Trophoblast cell (in vitro differentiated cells and primary cell): ENCODE results near the gene JAGN1.

Experiments
- DNase-seq, 2 donors: peaks; one replicate each; pipeline ENCODE4 v3.0.0-alpha.2; 2016
- H2AFZ ChIP-seq: 2 replicates; pipeline ENCODE4 v1.6.1; 2013; ENCODE audit warnings: low read length, moderate library complexity, mild to moderate bottlenecking; ENCODE audit not compliant: insufficient read depth, poor library complexity
- H2AK5ac ChIP-seq: 2 replicates; pipeline ENCODE4 v1.6.1; 2013; ENCODE audit warnings: mild to moderate bottlenecking, low read length
- H2BK120ac ChIP-seq: 2 replicates; pipeline ENCODE4 v1.6.1; 2013; ENCODE audit warnings: low read length, mild to moderate bottlenecking, moderate library complexity; ENCODE audit not compliant: insufficient read depth, poor library complexity
- H2BK12ac ChIP-seq: 2 replicates; pipeline ENCODE4 v1.6.1; 2013; ENCODE audit warnings: mild to moderate bottlenecking, low read length, moderate library complexity
- H2BK5ac ChIP-seq: 2 replicates; pipeline ENCODE4 v1.6.1; 2013; ENCODE audit warnings: low read length, low read depth, moderate library complexity, mild to moderate bottlenecking; ENCODE audit not compliant: poor library complexity
- H3K14ac ChIP-seq: 2 replicates; pipeline ENCODE4 v1.6.1; 2013; ENCODE audit warnings: mild to moderate bottlenecking, low read length
- H3K18ac ChIP-seq: 2 replicates; pipeline ENCODE4 v1.6.1; 2013; ENCODE audit warnings: mild to moderate bottlenecking, low read length
- H3K23ac ChIP-seq: 2 replicates; pipeline ENCODE4 v1.6.1; 2013; ENCODE audit warnings: low read length
- H3K27ac ChIP-seq: 2 replicates; pipeline ENCODE4 v1.5.1; 2013; ENCODE audit warnings: low read depth, mild to moderate bottlenecking, inconsistent platforms, low read length, moderate library complexity
- H3K27me3 ChIP-seq: 2 replicates; pipeline ENCODE4 v1.6.1; 2013; ENCODE audit warnings: inconsistent platforms, mild to moderate bottlenecking, low read length, moderate library complexity; ENCODE audit not compliant: insufficient read depth
- H3K36me3 ChIP-seq, 2 experiments: 1 replicate in 1 of 2; 2 replicates in 1 of 2; pipeline ENCODE4 v1.6.1; 2013; ENCODE audit warnings: low read length in 2 of 2, mild to moderate bottlenecking in 2 of 2, moderate library complexity in 1 of 2; ENCODE audit not compliant: insufficient read depth in 2 of 2, control insufficient read depth in 1 of 2
- H3K4ac ChIP-seq: 2 replicates; pipeline ENCODE4 v1.6.1; 2013; ENCODE audit warnings: low read depth, mild to moderate bottlenecking, low read length, moderate library complexity
- H3K4me1 ChIP-seq, 2 experiments: 1 replicate in 1 of 2; 2 replicates in 1 of 2; pipeline ENCODE4 v1.6.1; 2013; ENCODE audit warnings: low read length in 2 of 2, mild to moderate bottlenecking in 2 of 2, moderate library complexity in 1 of 2; ENCODE audit not compliant: insufficient read depth in 2 of 2, control insufficient read depth in 1 of 2
- H3K4me2 ChIP-seq: 2 replicates; pipeline ENCODE4 v1.6.1; 2013; ENCODE audit warnings: inconsistent platforms, mild to moderate bottlenecking, low read length, moderate library complexity
- H3K4me3 ChIP-seq: 2 replicates; pipeline ENCODE4 v1.5.1; 2013; ENCODE audit warnings: mild to moderate bottlenecking, low read depth, low read length, inconsistent platforms
- H3K79me1 ChIP-seq: one replicate; pipeline ENCODE4 v1.6.1; 2013; ENCODE audit warnings: low read length
- H3K79me2 ChIP-seq: 2 replicates; pipeline ENCODE4 v1.6.1; 2013; ENCODE audit warnings: low read length, mild to moderate bottlenecking; ENCODE audit not compliant: control insufficient read depth, insufficient read depth, poor library complexity
- H3K9ac ChIP-seq: 2 replicates; pipeline ENCODE4 v1.6.1; 2013; ENCODE audit warnings: mild to moderate bottlenecking, low read length
- H3K9me3 ChIP-seq: 2 replicates; pipeline ENCODE4 v1.6.1; 2013; ENCODE audit warnings: low read depth, mild to moderate bottlenecking, control low read depth, inconsistent platforms, low read length; ENCODE audit not compliant: insufficient read depth
- H4K12ac ChIP-seq: 2 replicates; pipeline ENCODE4 v1.6.1; 2013; ENCODE audit warnings: low read depth, mild to moderate bottlenecking, low read length, moderate library complexity
- H4K8ac ChIP-seq: 2 replicates; pipeline ENCODE4 v1.6.1; 2013; ENCODE audit warnings: low read depth, mild to moderate bottlenecking, low read length, moderate library complexity
- H4K91ac ChIP-seq: one replicate; pipeline ENCODE4 v1.6.1; 2013; ENCODE audit warnings: low read depth, mild to moderate bottlenecking, low read length, moderate library complexity
- WGBS: extraction: QIAGEN DNeasy Blood & Tissue Kit; methylation state at CpG from one replicate; pipeline ENCODE4 v1.1.7; 2013; ENCODE audit warnings: missing lambda C conversion rate; ENCODE audit not compliant: insufficient read length, insufficient coverage; ENCODE audit errors: extremely low coverage; 5-methylcytosine and 5-hydroxymethylcytosine counted together

Gene JAGN1

GRCh38 chr3:9912294-9912935 lies 22.0 kb downstream of the JAGN1 start:
- no peak overlapping the region for H3K4me2 ChIP-seq
- no peak for DNase-seq
- peaks cover 17% of the 10 kb centered on the region for H3K79me1 ChIP-seq
- no peak overlapping the region for H3K9ac ChIP-seq
- H2BK5ac ChIP-seq: no peak overlapping the region
- H3K9me3 ChIP-seq: no peaks in the 10 kb centered on the region
- no peak overlapping the region for H2BK12ac ChIP-seq
- H2BK120ac ChIP-seq: no peak overlapping the region
- H3K27me3 ChIP-seq: no peaks in the 10 kb centered on the region
- H3K4ac ChIP-seq: no peak overlapping the region
- H3K18ac ChIP-seq: no peak overlapping the region
- H2AK5ac ChIP-seq: no peak overlapping the region
- H3K23ac ChIP-seq: no peak overlapping the region
- no peak overlapping the region for H3K14ac ChIP-seq
- H3K79me2 ChIP-seq: peaks cover 10% of the 10 kb centered on the region
- no peak overlapping the region for H4K91ac ChIP-seq
- H4K8ac ChIP-seq: no peak overlapping the region
- peaks cover 2 to 3% of the 10 kb centered on the region in 2 experiments for H3K36me3 ChIP-seq
- H4K12ac ChIP-seq: no peak overlapping the region
- no CpG with 5 or more reads among the region's 7 CpGs for WGBS
- H3K4me3 ChIP-seq: no peak overlapping the region
- no peak overlapping the region for H3K27ac ChIP-seq
- H3K4me1 ChIP-seq: peaks cover 8 to 16% of the 10 kb centered on the region in 2 experiments
- no peak overlapping the region for H2AFZ ChIP-seq

- H3K27me3 ChIP-seq: no peaks in the 10 kb centered on the region
- no peak overlapping the region for H3K9ac ChIP-seq
- no peak overlapping the region for H3K4me2 ChIP-seq
- H3K23ac ChIP-seq: no peak overlapping the region
- H2BK5ac ChIP-seq: no peak overlapping the region
- H4K8ac ChIP-seq: no peak overlapping the region
- H2BK120ac ChIP-seq: no peak overlapping the region
- H3K14ac ChIP-seq: no peak overlapping the region
- H4K12ac ChIP-seq: no peak overlapping the region
- peaks cover 17% of the 10 kb centered on the region for H3K79me1 ChIP-seq
- H3K79me2 ChIP-seq: peaks cover 10% of the 10 kb centered on the region
- WGBS: no CpG with 5 or more reads among the region's 5 CpGs
- no peak overlapping the region for H2AK5ac ChIP-seq
- no peak overlapping the region for H3K4me3 ChIP-seq
- peaks cover 2 to 3% of the 10 kb centered on the region in 2 experiments for H3K36me3 ChIP-seq
- no peak overlapping the region for H3K27ac ChIP-seq
- no peak for DNase-seq
- peaks cover 8 to 17% of the 10 kb centered on the region in 2 experiments for H3K4me1 ChIP-seq
- H3K9me3 ChIP-seq: no peaks in the 10 kb centered on the region
- H3K4ac ChIP-seq: no peak overlapping the region
- no peak overlapping the region for H2AFZ ChIP-seq
- no peak overlapping the region for H3K18ac ChIP-seq
- H4K91ac ChIP-seq: no peak overlapping the region
- H2BK12ac ChIP-seq: no peak overlapping the region
Measured at GRCh38 chr3:9913601-9914000, 23.2 kb downstream of the JAGN1 start.

GRCh38 chr3:9914011-9914410 lies 23.6 kb downstream of the JAGN1 start:
- Histone ChIP-seq H3K27me3 (no peaks in the 10 kb centered on the region), H3K14ac (no peak overlapping the region), H4K8ac (no peak overlapping the region), H3K4me2 (no peak overlapping the region), H3K36me3 (peaks cover 2 to 3% of the 10 kb centered on the region in 2 experiments), H2AK5ac (no peak overlapping the region), H3K79me2 (peaks cover 10% of the 10 kb centered on the region), H2BK5ac (no peak overlapping the region), H3K79me1 (peaks cover 17% of the 10 kb centered on the region), H3K18ac (no peak overlapping the region), H2BK120ac (no peak overlapping the region), H3K4ac (no peak overlapping the region), H3K4me3 (no peak overlapping the region), H3K27ac (no peak overlapping the region), H4K12ac (no peak overlapping the region), H3K23ac (no peak overlapping the region), H2BK12ac (no peak overlapping the region), H3K4me1 (peaks cover 8 to 17% of the 10 kb centered on the region in 2 experiments), H3K9ac (no peak overlapping the region), H3K9me3 (no peaks in the 10 kb centered on the region), H2AFZ (no peak overlapping the region), H4K91ac (no peak overlapping the region)
- no peak for DNase-seq
- WGBS: no CpG with 5 or more reads among the region's 1 CpG

- Histone ChIP-seq H3K4ac (no peak overlapping the region), H3K79me1 (peaks cover 17% of the 10 kb centered on the region), H2BK120ac (no peak overlapping the region), H3K4me3 (peak overlapping the region; percentile 78), H3K18ac (no peak overlapping the region), H3K4me1 (peaks cover 8 to 17% of the 10 kb centered on the region in 2 experiments), H4K91ac (peak overlapping the region; percentile 84), H3K14ac (no peak overlapping the region), H3K4me2 (peak overlapping the region; percentile 74), H4K12ac (peak overlapping the region; percentile 84), H2BK12ac (no peak overlapping the region), H4K8ac (peak overlapping the region; percentile 94), H3K79me2 (peaks cover 10% of the 10 kb centered on the region), H2AFZ (peak overlapping the region; percentile 90), H3K9ac (no peak overlapping the region), H2AK5ac (no peak overlapping the region), H3K23ac (no peak overlapping the region), H3K27me3 (no peaks in the 10 kb centered on the region), H3K36me3 (peaks cover 2 to 3% of the 10 kb centered on the region in 2 experiments), H3K9me3 (no peaks in the 10 kb centered on the region), H3K27ac (no peak overlapping the region), H2BK5ac (no peak overlapping the region)
- WGBS: no CpG with 5 or more reads among the region's 15 CpGs
- no peak for DNase-seq
Measured at GRCh38 chr3:9914559-9915253, 24.3 kb downstream of the JAGN1 start.
